Measurements from ENCODE around the gene UNC5C. TPM values are rescaled to one million over a fixed set of nuclear protein-coding genes. Genes with fewer than 3 reads are reported as not detected.

Gene UNC5C
- total and polyA plus RNA-seq, 2 of the 4 experiments (the other 2 are of a cell fraction): under 0.01 TPM

- TF ChIP-seq SMC3 (IDR thresholded peaks at IDR 0.05; ENCODE audit: low read depth, low read length): no peak
- TF ChIP-seq CHD1 (IDR thresholded peaks at IDR 0.05; ENCODE audit: low read depth, low read length): no peak
- no peak for TF ChIP-seq MAZ (IDR thresholded peaks at IDR 0.05; ENCODE audit: borderline replicate concordance, low read depth, low read length)
- no peak for TF ChIP-seq NFE2L2 (IDR thresholded peaks at IDR 0.05; ENCODE audit: low read depth, low read length)
- no peak for TF ChIP-seq MAFK (IDR thresholded peaks at IDR 0.05; ENCODE audit: low read depth, low read length)
- TF ChIP-seq MXI1 (IDR thresholded peaks at IDR 0.05; ENCODE audit: borderline replicate concordance, low read depth, low read length): no peak
- TF ChIP-seq ELK1 (IDR thresholded peaks at IDR 0.05; ENCODE audit: borderline replicate concordance, low read depth, low read length): no peak
- no peak for TF ChIP-seq USF2 (IDR thresholded peaks at IDR 0.05; ENCODE audit: low read depth, low read length)
- no peak for TF ChIP-seq RFX5 (IDR thresholded peaks at IDR 0.05; ENCODE audit: low read depth, low read length)
- TF ChIP-seq FOS (IDR thresholded peaks at IDR 0.05; ENCODE audit: low read depth, low read length): no peak
- no peak for TF ChIP-seq BHLHE40 (IDR thresholded peaks at IDR 0.05; ENCODE audit: low read depth, low read length)
- no peak for TF ChIP-seq POLR2A (IDR thresholded peaks at IDR 0.05; ENCODE audit: low read depth, low read length)
- no peak for TF ChIP-seq RCOR1 (IDR thresholded peaks at IDR 0.05; ENCODE audit: insufficient replicate concordance, low read length)
- Histone ChIP-seq H3K4ac (ENCODE audit: low read depth, low read length) (no peak overlapping the region), H3K36me3 (ENCODE audit: control insufficient read depth, insufficient read depth, low read length) (no peaks in the 10 kb centered on the region), H3K79me1 (ENCODE audit: low read depth in 1 of 2, low read length in 2 of 2) (no peaks in the 10 kb centered on the region), H4K91ac (ENCODE audit: insufficient read depth, low read depth, low read length) (no peak overlapping the region), H2BK5ac (ENCODE audit: low read depth, low read length, poor library complexity, severe bottlenecking) (no peak overlapping the region), H3K4me1 (ENCODE audit: control insufficient read depth, insufficient read depth, low read length) (no peaks in the 10 kb centered on the region), H3K56ac (ENCODE audit: extremely low read depth, insufficient read depth, low read length) (no peak overlapping the region), H2BK120ac (ENCODE audit: low read depth, low read length) (no peak overlapping the region), H3K9me1 (ENCODE audit: insufficient read depth, low read length) (no peaks in the 10 kb centered on the region), H3K4me2 (ENCODE audit: low read depth, low read length) (no peak overlapping the region), H3K4me3 (ENCODE audit: insufficient read depth, low read depth, low read length) (no peak overlapping the region), H2AK5ac (ENCODE audit: low read depth, low read length) (no peak overlapping the region), H4K5ac (ENCODE audit: low read depth, low read length) (no peak overlapping the region), H3K9ac (ENCODE audit: low read depth, low read length) (no peak overlapping the region), H2AFZ (replicated peaks; ENCODE audit: low read length, poor library complexity) (no peak overlapping the region), H3K27me3 (ENCODE audit: control insufficient read depth, insufficient read depth, low read length) (no peaks in the 10 kb centered on the region), H3K14ac (replicated peaks; ENCODE audit: low read depth, low read length) (no peak overlapping the region), H3K18ac (ENCODE audit: low read depth, low read length) (no peak overlapping the region), H2AK9ac (replicated peaks; ENCODE audit: low read depth, low read length, poor library complexity) (no peak overlapping the region), H2BK15ac (ENCODE audit: low read depth, low read length) (no peak overlapping the region), H3K27ac (ENCODE audit: insufficient read depth, low read length) (no peak overlapping the region), H3K9me3 (ENCODE audit: control insufficient read depth, insufficient read depth, low read length) (no peaks in the 10 kb centered on the region), H4K20me1 (ENCODE audit: insufficient read depth, low read length) (no peaks in the 10 kb centered on the region), H3K23ac (ENCODE audit: low read depth, low read length) (no peak overlapping the region), H4K8ac (ENCODE audit: low read depth in 2 of 2, low read length in 2 of 2) (no peak overlapping the region), H2BK20ac (ENCODE audit: low read depth, low read length) (no peak overlapping the region)
- POLR2A ChIA-PET (ENCODE audit: unreplicated experiment): no interaction called here
- in situ Hi-C loops (cut with MboI; ENCODE audit: low sequenced_read_pairs) (no loop called here), dilution Hi-C loops (cut with HindIII; ENCODE audit: low sequenced_read_pairs, unreplicated experiment) (no loop called here), intact Hi-C loops (cut with micrococcal nuclease) (no loop called here)
- CTCF ChIA-PET: no interaction called here
- ATAC-seq (ENCODE audit: low read depth) (no peak), DNase-seq (no peak)
- 20% methylated on average over 1 of the region's 7 CpGs; no CpG with 5 or more reads in 1 of the 2 experiments for WGBS, 2 experiments (ENCODE audit: extremely low coverage in 2 of 2, insufficient read length in 1 of 2)
- BruUV-seq (replicated peaks): no TSS peak
Measured at GRCh38 chr4:95170176-95170575, 378.6 kb downstream of the UNC5C start.
